ENCODE measurements around the gene TTC39B. TPM values are rescaled to one million over a fixed set of nuclear protein-coding genes. Genes with fewer than 3 reads are reported as not detected.

The TTC39B gene
- total RNA-seq, 1 donor from 2014 or later, result 4.1 TPM

GRCh38 chr9:15137658-15138356 is 169.2 kb downstream of the TTC39B start:
- TF ChIP-seq EZH2phosphoT487 (IDR thresholded peaks at IDR 0.05) (no peak), CTCF (IDR thresholded peaks at IDR 0.05) (no peak)
- no peak overlapping the region for H2AFZ ChIP-seq (replicated peaks)
- no peaks in the 10 kb centered on the region for H3K27me3 ChIP-seq
- no peaks in the 10 kb centered on the region for H3F3A ChIP-seq (ENCODE audit: low read depth)
- no peaks in the 10 kb centered on the region for H3K9me3 ChIP-seq (ENCODE audit: low read depth)
- no peak overlapping the region for H3K4me2 ChIP-seq
- no peaks in the 10 kb centered on the region for H3K4me1 ChIP-seq
- H3K9ac ChIP-seq, result no peak overlapping the region
- Mint-ChIP-seq H3K4me3 (no peak overlapping the region), H3K4me1 (peaks cover 16% of the 10 kb centered on the region), H3K9me3 (peaks cover 5% of the 10 kb centered on the region), H3K27ac (no peak overlapping the region), H3K27me3 (ENCODE audit: insufficient read depth, low read depth) (peaks cover 6% of the 10 kb centered on the region), H3K36me3 (no peaks in the 10 kb centered on the region)
- DNase-seq (ENCODE audit: low spot score), result no peak
- no peaks in the 10 kb centered on the region for H4K20me1 ChIP-seq (ENCODE audit: low read depth)
- H3K4me3 ChIP-seq, result no peak overlapping the region
- no peaks in the 10 kb centered on the region for H3K36me3 ChIP-seq
- no peak overlapping the region for H3K27ac ChIP-seq
- no peaks in the 10 kb centered on the region for H3K79me2 ChIP-seq (ENCODE audit: low read depth)

- Mint-ChIP-seq H3K27ac (no peak overlapping the region), H3K9me3 (peaks cover 5% of the 10 kb centered on the region), H3K4me1 (peaks cover 16% of the 10 kb centered on the region), H3K27me3 (ENCODE audit: insufficient read depth, low read depth) (peaks cover 6% of the 10 kb centered on the region), H3K36me3 (no peaks in the 10 kb centered on the region), H3K4me3 (no peak overlapping the region)
- Histone ChIP-seq H3K27me3 (no peaks in the 10 kb centered on the region), H3K9ac (no peak overlapping the region), H3K4me3 (no peak overlapping the region), H3F3A (ENCODE audit: low read depth) (no peaks in the 10 kb centered on the region), H3K4me2 (no peak overlapping the region), H4K20me1 (ENCODE audit: low read depth) (no peaks in the 10 kb centered on the region), H3K4me1 (no peaks in the 10 kb centered on the region), H2AFZ (replicated peaks) (no peak overlapping the region), H3K9me3 (ENCODE audit: low read depth) (no peaks in the 10 kb centered on the region), H3K79me2 (ENCODE audit: low read depth) (no peaks in the 10 kb centered on the region), H3K27ac (no peak overlapping the region), H3K36me3 (no peaks in the 10 kb centered on the region)
- DNase-seq (ENCODE audit: low spot score), result no peak
- TF ChIP-seq EZH2phosphoT487 (IDR thresholded peaks at IDR 0.05), result no peak
- TF ChIP-seq EZH2 (IDR thresholded peaks at IDR 0.05), result no peak
- TF ChIP-seq CTCF (IDR thresholded peaks at IDR 0.05), result no peak
These were observed 169.9 kb downstream of the TTC39B start for GRCh38 chr9:15137089-15137488.

GRCh38 chr9:15136646-15137045 is 170.4 kb downstream of the TTC39B start:
- no peak overlapping the region for H3K27ac ChIP-seq
- no peak for TF ChIP-seq CTCF (IDR thresholded peaks at IDR 0.05)
- TF ChIP-seq EZH2 (IDR thresholded peaks at IDR 0.05), result no peak
- no peak for TF ChIP-seq EZH2phosphoT487 (IDR thresholded peaks at IDR 0.05)
- peaks cover 5% of the 10 kb centered on the region for H3K9me3 Mint-ChIP-seq
- H2AFZ ChIP-seq (replicated peaks), result no peak overlapping the region
- H3K36me3 ChIP-seq, result no peaks in the 10 kb centered on the region
- H3K4me3 Mint-ChIP-seq, result no peak overlapping the region
- no peaks in the 10 kb centered on the region for H3F3A ChIP-seq (ENCODE audit: low read depth)
- no peak overlapping the region for H3K9ac ChIP-seq
- no peak overlapping the region for H3K4me3 ChIP-seq
- no peaks in the 10 kb centered on the region for H3K27me3 ChIP-seq
- peak overlapping the region; percentile 62 for H3K27ac Mint-ChIP-seq
- no peaks in the 10 kb centered on the region for H3K36me3 Mint-ChIP-seq
- H3K9me3 ChIP-seq (ENCODE audit: low read depth), result no peaks in the 10 kb centered on the region
- H3K4me1 Mint-ChIP-seq, result peaks cover 16% of the 10 kb centered on the region
- peaks cover 6% of the 10 kb centered on the region for H3K27me3 Mint-ChIP-seq (ENCODE audit: insufficient read depth, low read depth)
- no peaks in the 10 kb centered on the region for H3K4me1 ChIP-seq
- H4K20me1 ChIP-seq (ENCODE audit: low read depth), result no peaks in the 10 kb centered on the region
- no peak for DNase-seq (ENCODE audit: low spot score)
- no peak overlapping the region for H3K4me2 ChIP-seq
- no peaks in the 10 kb centered on the region for H3K79me2 ChIP-seq (ENCODE audit: low read depth)

Measured in neural progenitor cell (in vitro differentiated cells).